ENCODE results near the gene ALAS1.

DNA sequence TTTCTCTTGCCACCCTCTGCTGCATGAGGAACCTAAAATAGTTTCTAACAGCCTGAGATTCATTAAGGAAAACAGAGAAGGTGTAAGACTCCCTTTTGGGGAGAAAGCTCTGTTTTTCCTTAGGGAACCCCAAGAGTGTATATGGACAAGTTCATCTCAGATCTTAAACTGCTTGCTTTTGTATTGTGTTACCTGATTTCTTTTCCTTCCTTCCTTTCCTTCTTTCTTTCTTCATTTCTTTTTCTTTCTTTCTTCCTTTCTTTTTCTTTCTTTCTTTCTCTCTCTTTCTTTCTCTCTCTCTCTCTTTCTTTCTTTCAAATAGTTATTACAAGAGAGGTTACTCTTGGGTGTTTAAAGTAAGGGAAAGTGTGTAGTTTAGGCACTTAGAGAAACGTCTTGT is 38.5 kb upstream of the ALAS1 start:
- TF ChIP-seq POLR2A (IDR thresholded peaks at IDR 0.05) (no peak), POLR2AphosphoS5 (IDR thresholded peaks at IDR 0.05) (no peak)
- TF ChIP-seq, protein P1, sequence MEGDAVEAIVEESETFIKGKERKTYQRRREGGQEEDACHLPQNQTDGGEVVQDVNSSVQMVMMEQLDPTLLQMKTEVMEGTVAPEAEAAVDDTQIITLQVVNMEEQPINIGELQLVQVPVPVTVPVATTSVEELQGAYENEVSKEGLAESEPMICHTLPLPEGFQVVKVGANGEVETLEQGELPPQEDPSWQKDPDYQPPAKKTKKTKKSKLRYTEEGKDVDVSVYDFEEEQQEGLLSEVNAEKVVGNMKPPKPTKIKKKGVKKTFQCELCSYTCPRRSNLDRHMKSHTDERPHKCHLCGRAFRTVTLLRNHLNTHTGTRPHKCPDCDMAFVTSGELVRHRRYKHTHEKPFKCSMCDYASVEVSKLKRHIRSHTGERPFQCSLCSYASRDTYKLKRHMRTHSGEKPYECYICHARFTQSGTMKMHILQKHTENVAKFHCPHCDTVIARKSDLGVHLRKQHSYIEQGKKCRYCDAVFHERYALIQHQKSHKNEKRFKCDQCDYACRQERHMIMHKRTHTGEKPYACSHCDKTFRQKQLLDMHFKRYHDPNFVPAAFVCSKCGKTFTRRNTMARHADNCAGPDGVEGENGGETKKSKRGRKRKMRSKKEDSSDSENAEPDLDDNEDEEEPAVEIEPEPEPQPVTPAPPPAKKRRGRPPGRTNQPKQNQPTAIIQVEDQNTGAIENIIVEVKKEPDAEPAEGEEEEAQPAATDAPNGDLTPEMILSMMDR (IDR thresholded peaks at IDR 0.05), result no peak
